ENCODE results near the gene IQCF5.
"Not testable (repeated sequence)": the region's sequence is repeated elsewhere in the genome, so short reads cannot be mapped to it uniquely, and the experiment has no call there.

The IQCF5 gene

DNA sequence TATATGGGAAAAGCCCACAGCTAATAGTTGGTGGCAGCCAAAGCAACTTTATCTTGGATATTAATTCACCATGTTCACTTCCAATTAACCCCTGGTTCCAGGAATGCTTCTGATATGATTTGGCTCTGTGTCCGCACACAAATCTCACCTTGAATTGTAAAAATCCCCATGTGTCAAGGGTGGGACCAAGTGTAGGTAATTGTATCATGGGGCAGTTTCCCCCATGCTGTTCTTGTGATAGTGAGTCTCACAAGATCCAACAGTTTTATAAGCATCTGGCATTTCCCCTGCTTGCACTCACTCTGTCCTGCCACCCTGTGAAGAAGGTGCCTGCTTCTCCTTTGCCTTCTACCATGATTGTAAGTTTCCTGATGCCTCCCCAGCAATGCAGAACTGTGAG lies 6.5 kb downstream of the IQCF5 start:
- not testable (repeated sequence) for H3K36me3 ChIP-seq (ENCODE audit: control insufficient read depth, insufficient read depth, low read length, severe bottlenecking); H3K9me3 ChIP-seq (ENCODE audit: control insufficient read depth, low read length); DNase-seq (ENCODE audit: low read depth); H3K9ac ChIP-seq (ENCODE audit: low read length); H3K4me3 ChIP-seq (ENCODE audit: low read length); H3K27me3 ChIP-seq (replicated peaks; ENCODE audit: control insufficient read depth, insufficient read depth, low read length); H3K4me1 ChIP-seq (ENCODE audit: control insufficient read depth, insufficient read depth, low read length)

DNA sequence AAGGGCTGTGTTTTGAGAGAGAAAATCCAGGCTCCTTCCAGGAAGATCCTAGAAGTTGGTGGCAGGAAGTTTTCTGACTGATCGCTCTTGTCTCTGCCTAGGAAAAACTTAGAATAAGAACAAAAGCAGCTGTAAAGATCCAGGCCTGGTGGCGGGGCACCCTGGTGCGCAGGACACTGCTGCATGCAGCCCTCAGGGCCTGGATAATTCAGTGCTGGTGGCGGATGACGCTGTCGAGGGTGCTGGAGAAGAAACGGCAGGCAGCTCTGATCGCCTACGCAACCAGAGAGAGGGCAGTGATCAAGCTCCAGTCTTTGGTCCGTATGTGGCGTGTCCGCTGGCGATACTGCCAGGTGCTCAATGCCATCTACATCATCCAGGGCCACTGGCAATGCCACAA lies 12.5 kb downstream of the IQCF5 start:
- Histone ChIP-seq H3K27me3 (replicated peaks; ENCODE audit: control insufficient read depth, insufficient read depth, low read length) (peaks cover 4% of the 10 kb centered on the region), H3K36me3 (ENCODE audit: control insufficient read depth, insufficient read depth, low read length, severe bottlenecking) (no peaks in the 10 kb centered on the region), H3K9me3 (ENCODE audit: control insufficient read depth, low read length) (no peaks in the 10 kb centered on the region), H3K9ac (ENCODE audit: low read length) (no peak overlapping the region), H3K4me3 (ENCODE audit: low read length) (no peak overlapping the region), H3K4me1 (ENCODE audit: control insufficient read depth, insufficient read depth, low read length) (no peaks in the 10 kb centered on the region)
- no peak for DNase-seq (ENCODE audit: low read depth)

DNA sequence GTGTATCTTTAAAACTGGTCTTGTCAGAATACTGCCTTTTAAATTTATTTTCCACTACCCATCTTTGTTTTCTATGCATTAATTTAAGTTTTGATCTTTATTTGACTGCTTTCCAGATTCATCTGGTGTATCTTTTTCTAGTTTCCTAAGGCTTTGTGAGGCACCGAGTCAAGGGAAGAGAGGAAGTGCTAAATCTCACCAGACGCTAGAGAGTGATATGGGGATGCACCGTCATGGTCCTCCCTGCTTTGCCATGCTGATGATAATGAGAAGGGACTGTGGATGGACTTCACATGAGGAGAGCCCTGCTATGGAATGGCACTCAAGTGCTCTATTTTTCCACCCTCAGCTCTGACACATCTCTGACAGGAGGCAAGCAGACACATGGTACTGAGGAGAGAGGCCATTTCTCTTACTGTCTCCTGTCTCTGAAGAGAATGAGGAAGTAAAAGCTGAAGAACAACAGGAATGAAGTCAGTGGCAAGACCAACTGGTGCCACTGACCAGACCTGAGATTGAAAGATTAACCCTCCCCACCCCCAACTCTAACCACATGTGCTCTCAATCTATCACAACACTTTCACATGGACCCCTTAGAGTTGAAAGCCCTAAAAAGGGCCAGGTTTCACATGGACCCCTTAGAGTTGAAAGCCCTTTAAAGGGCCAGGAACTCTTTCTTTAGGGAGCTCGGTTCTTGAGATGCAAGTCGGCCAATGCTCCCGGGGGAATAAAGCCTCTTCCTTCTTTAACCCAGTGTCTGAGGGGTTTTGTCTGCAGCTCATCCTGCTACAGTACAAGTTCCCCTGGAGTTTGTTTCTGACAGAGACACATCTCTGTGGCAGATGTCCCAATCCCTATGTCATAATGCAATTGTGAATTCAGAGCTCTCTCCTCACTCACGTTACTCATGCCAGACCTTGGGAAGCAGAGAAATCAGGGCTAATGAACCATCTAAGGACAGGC lies 14.4 kb downstream of the IQCF5 start, which contains the start of gene IQCF2:
Gene IQCF2 (plus strand): TSS at position 913 of the 963 bp plus-strand sequence. CDS start 52 bp downstream, outside the sequence.
- DNase-seq (ENCODE audit: low read depth), result no peak
- no peaks in the 10 kb centered on the region for H3K4me1 ChIP-seq (ENCODE audit: control insufficient read depth, insufficient read depth, low read length)
- H3K9me3 ChIP-seq (ENCODE audit: control insufficient read depth, low read length), result no peaks in the 10 kb centered on the region
- H3K9ac ChIP-seq (ENCODE audit: low read length), result no peak within 1 kb of the TSS
- no peak within 1 kb of the TSS for H3K4me3 ChIP-seq (ENCODE audit: low read length)
- H3K27me3 ChIP-seq (replicated peaks; ENCODE audit: control insufficient read depth, insufficient read depth, low read length), result no peaks in the 10 kb centered on the region
- H3K36me3 ChIP-seq (ENCODE audit: control insufficient read depth, insufficient read depth, low read length, severe bottlenecking), result no peaks in the 10 kb centered on the region

DNA sequence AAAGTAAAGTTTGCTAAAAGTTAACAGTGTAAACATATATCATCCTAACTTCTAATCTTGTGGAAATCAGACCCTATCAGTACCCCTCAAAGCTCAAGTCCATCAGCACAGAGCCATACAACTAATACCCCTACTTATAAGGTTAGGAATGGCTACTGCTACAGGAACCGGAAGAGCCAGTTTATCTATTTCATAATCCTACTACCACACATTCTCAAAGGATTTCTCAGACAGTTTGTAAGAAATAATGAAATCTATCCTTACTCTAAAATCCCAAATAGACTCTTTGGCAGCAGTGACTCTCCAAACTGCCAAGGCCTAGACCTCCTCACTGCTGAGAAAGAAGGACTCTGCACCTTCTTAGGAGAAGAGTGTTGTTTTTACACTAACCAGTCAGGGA lies 20.0 kb downstream of the IQCF5 start:
- H3K27me3 ChIP-seq (replicated peaks; ENCODE audit: control insufficient read depth, insufficient read depth, low read length); DNase-seq (ENCODE audit: low read depth); H3K9ac ChIP-seq (ENCODE audit: low read length); H3K36me3 ChIP-seq (ENCODE audit: control insufficient read depth, insufficient read depth, low read length, severe bottlenecking); H3K4me3 ChIP-seq (ENCODE audit: low read length); H3K4me1 ChIP-seq (ENCODE audit: control insufficient read depth, insufficient read depth, low read length); H3K9me3 ChIP-seq (ENCODE audit: control insufficient read depth, low read length): not testable (repeated sequence)

DNA sequence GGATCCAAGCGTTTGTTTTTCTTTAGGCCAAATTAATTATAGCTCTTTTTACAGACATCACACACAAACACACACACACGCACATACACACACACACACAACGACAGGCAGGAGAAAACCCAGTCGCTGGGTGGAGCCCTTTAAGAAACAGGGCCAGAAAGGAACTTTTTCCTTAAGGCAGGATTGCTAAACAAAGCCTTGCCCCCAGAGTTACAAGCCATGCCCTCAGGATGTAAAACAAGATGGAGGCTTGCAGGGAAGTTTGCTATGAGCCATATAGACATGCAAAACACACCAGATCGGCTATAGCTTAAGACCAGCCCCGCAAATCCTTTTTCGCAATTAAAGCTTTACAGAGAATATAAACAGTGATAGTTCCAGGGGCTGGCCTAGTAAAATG lies 30.3 kb downstream of the IQCF5 start:
- Histone ChIP-seq H3K27me3 (replicated peaks; ENCODE audit: control insufficient read depth, insufficient read depth, low read length) (peaks cover 11% of the 10 kb centered on the region), H3K9ac (ENCODE audit: low read length) (no peak overlapping the region), H3K4me1 (ENCODE audit: control insufficient read depth, insufficient read depth, low read length) (no peaks in the 10 kb centered on the region), H3K4me3 (ENCODE audit: low read length) (no peak overlapping the region), H3K36me3 (ENCODE audit: control insufficient read depth, insufficient read depth, low read length, severe bottlenecking) (no peaks in the 10 kb centered on the region), H3K9me3 (ENCODE audit: control insufficient read depth, low read length) (peaks cover 11% of the 10 kb centered on the region)
- no peak for DNase-seq (ENCODE audit: low read depth)

DNA sequence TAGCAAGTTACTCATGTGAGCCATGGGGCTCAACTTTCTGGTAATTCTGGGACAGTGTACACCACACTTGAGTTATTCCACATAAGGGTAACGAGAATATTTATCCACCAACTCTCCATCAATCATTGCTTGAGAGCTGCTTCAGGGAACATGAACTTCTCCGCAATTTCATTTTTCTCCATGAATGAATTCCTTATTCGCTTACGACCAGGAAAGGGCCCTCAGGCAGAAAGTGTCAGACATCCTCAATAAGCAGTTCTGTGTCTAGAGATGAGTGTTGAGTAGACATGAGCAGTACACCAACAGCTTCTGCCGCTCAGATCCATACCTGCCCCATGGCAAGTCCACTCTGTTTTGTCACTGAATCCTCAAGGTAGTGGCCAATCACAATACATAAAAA lies 38.8 kb downstream of the IQCF5 start:
- no peak overlapping the region for H3K9ac ChIP-seq (ENCODE audit: low read length)
- no peak for DNase-seq (ENCODE audit: low read depth)
- H3K27me3 ChIP-seq (replicated peaks; ENCODE audit: control insufficient read depth, insufficient read depth, low read length), result peaks cover 17% of the 10 kb centered on the region
- H3K4me1 ChIP-seq (ENCODE audit: control insufficient read depth, insufficient read depth, low read length), result no peaks in the 10 kb centered on the region
- H3K36me3 ChIP-seq (ENCODE audit: control insufficient read depth, insufficient read depth, low read length, severe bottlenecking), result no peaks in the 10 kb centered on the region
- H3K9me3 ChIP-seq (ENCODE audit: control insufficient read depth, low read length), result peaks cover 8% of the 10 kb centered on the region
- H3K4me3 ChIP-seq (ENCODE audit: low read length), result no peak overlapping the region

DNA sequence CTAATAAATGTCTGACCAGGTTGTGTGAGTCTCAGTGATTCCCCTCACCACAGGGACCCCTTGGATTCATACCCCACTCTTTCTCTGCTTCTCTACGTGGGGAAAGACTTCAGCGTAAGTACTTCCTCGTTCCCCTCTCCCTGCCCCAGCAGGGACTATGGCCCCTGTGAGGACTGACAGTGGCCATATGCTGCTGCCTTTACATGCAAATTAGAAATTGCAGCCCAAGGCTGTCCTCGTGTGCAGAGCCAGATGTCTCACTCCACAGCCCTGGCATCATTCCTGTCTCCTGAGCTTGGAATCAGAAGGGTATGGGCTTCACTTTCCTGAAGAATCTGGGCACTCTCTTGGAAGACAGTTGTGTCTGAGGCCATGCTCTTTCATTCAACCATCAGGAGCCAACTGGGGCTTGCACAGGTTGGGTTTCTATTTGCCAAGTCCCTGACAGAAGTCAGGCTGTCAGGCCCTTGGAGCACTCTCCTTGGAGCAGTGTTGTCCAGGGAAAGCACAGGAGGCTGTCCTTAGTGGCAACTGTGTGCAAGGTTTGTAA lies 44.5 kb downstream of the IQCF5 start:
- no peak overlapping the region for H3K9ac ChIP-seq (ENCODE audit: low read length)
- no peaks in the 10 kb centered on the region for H3K4me1 ChIP-seq (ENCODE audit: control insufficient read depth, insufficient read depth, low read length)
- H3K36me3 ChIP-seq (ENCODE audit: control insufficient read depth, insufficient read depth, low read length, severe bottlenecking), result no peaks in the 10 kb centered on the region
- DNase-seq (ENCODE audit: low read depth), result no peak
- no peaks in the 10 kb centered on the region for H3K27me3 ChIP-seq (replicated peaks; ENCODE audit: control insufficient read depth, insufficient read depth, low read length)
- peaks cover 25% of the 10 kb centered on the region for H3K9me3 ChIP-seq (ENCODE audit: control insufficient read depth, low read length)
- no peak overlapping the region for H3K4me3 ChIP-seq (ENCODE audit: low read length)

DNA sequence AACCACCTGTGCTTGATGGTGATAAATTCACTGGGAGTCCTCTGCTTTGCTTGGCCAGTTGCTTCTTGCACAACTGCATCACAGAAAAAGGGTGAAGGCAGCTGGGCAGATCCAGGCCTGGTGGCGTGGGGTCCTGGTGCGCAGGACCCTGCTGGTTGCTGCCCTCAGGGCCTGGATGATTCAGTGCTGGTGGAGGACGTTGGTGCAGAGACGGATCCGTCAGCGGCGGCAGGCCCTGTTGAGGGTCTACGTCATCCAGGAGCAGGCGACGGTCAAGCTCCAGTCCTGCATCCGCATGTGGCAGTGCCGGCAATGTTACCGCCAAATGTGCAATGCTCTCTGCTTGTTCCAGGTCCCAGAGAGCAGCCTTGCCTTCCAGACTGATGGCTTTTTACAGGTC lies 45.1 kb downstream of the IQCF5 start:
- Histone ChIP-seq H3K36me3 (ENCODE audit: control insufficient read depth, insufficient read depth, low read length, severe bottlenecking) (no peaks in the 10 kb centered on the region), H3K9ac (ENCODE audit: low read length) (no peak overlapping the region), H3K4me3 (ENCODE audit: low read length) (no peak overlapping the region), H3K27me3 (replicated peaks; ENCODE audit: control insufficient read depth, insufficient read depth, low read length) (no peaks in the 10 kb centered on the region), H3K9me3 (ENCODE audit: control insufficient read depth, low read length) (peaks cover 25% of the 10 kb centered on the region), H3K4me1 (ENCODE audit: control insufficient read depth, insufficient read depth, low read length) (no peaks in the 10 kb centered on the region)
- no peak for DNase-seq (ENCODE audit: low read depth)

DNA sequence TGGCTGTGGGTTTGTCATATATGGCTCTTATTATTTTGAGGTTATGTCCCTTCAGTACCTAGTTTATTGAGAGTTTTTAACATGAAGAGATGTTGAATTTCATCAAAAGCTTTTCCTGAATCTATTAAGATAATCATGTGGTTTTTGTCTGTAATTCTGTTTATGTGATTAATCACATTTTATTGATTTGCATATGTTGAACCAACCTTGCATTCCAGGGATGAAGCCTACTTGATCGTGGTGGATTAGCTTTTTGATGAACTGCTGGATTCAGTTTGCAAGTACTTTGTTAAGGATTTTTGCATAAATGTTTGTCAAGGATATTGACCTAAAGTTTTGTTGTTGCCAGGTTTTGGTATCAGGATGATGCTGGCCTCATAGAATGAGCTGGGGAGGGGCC lies 47.1 kb downstream of the IQCF5 start:
- DNase-seq (ENCODE audit: low read depth), result no peak
- H3K4me3 ChIP-seq (ENCODE audit: low read length), result no peak overlapping the region
- H3K36me3 ChIP-seq (ENCODE audit: control insufficient read depth, insufficient read depth, low read length, severe bottlenecking), result no peaks in the 10 kb centered on the region

More for the DNA sequence above, 47.1 kb downstream of the IQCF5 start:
- Histone ChIP-seq H3K9ac (ENCODE audit: low read length) (no peak overlapping the region), H3K9me3 (ENCODE audit: control insufficient read depth, low read length) (peaks cover 21% of the 10 kb centered on the region), H3K4me1 (ENCODE audit: control insufficient read depth, insufficient read depth, low read length) (no peaks in the 10 kb centered on the region), H3K27me3 (replicated peaks; ENCODE audit: control insufficient read depth, insufficient read depth, low read length) (peaks cover 4% of the 10 kb centered on the region)

Data from adipocyte (in vitro differentiated cells).